ENCODE data around the gene PTPRN2.

Gene PTPRN2

GRCh38 chr7:157602156-157602555 lies 985.5 kb downstream of the PTPRN2 start:
- no peak for TF ChIP-seq CTCF (IDR thresholded peaks at IDR 0.05; ENCODE audit: borderline replicate concordance, insufficient read depth, low read depth, low read length)
- H3K4me3 ChIP-seq (ENCODE audit: low read depth, low read length), result no peak overlapping the region

- no peak for TF ChIP-seq CTCF (IDR thresholded peaks at IDR 0.05; ENCODE audit: borderline replicate concordance, insufficient read depth, low read depth, low read length)
- no peak overlapping the region for H3K4me3 ChIP-seq (ENCODE audit: low read depth, low read length)
These were observed 986.1 kb downstream of the PTPRN2 start for GRCh38 chr7:157601530-157601929.

- H3K4me3 ChIP-seq (ENCODE audit: low read depth, low read length), result no peak overlapping the region
- TF ChIP-seq CTCF (IDR thresholded peaks at IDR 0.05; ENCODE audit: borderline replicate concordance, insufficient read depth, low read depth, low read length), result no peak
These were observed 988.1 kb downstream of the PTPRN2 start for GRCh38 chr7:157599491-157599890.

GRCh38 chr7:157597562-157597961 lies 990.1 kb downstream of the PTPRN2 start:
- H3K4me3 ChIP-seq (ENCODE audit: low read depth, low read length), result no peak overlapping the region
- TF ChIP-seq CTCF (IDR thresholded peaks at IDR 0.05; ENCODE audit: borderline replicate concordance, insufficient read depth, low read depth, low read length), result no peak

GRCh38 chr7:157596881-157597280 lies 990.7 kb downstream of the PTPRN2 start:
- TF ChIP-seq CTCF (IDR thresholded peaks at IDR 0.05; ENCODE audit: borderline replicate concordance, insufficient read depth, low read depth, low read length), result no peak
- no peak overlapping the region for H3K4me3 ChIP-seq (ENCODE audit: low read depth, low read length)

GRCh38 chr7:157596471-157596870 lies 991.2 kb downstream of the PTPRN2 start:
- no peak for TF ChIP-seq CTCF (IDR thresholded peaks at IDR 0.05; ENCODE audit: borderline replicate concordance, insufficient read depth, low read depth, low read length)
- no peak overlapping the region for H3K4me3 ChIP-seq (ENCODE audit: low read depth, low read length)

- no peak for TF ChIP-seq CTCF (IDR thresholded peaks at IDR 0.05; ENCODE audit: borderline replicate concordance, insufficient read depth, low read depth, low read length)
- H3K4me3 ChIP-seq (ENCODE audit: low read depth, low read length), result no peak overlapping the region
These were observed 991.6 kb downstream of the PTPRN2 start for GRCh38 chr7:157596026-157596425.
